NCI-H774 (cell line): ENCODE measurements around the gene RMND5A.
A peak's percentile ranks its signal among the peaks of the same experiment; 100 is the strongest.
"Not testable (repeated sequence)": the region's sequence is repeated elsewhere in the genome, so short reads cannot be mapped to it uniquely, and the experiment has no call there.

Source experiments
- DNase-seq: peaks from one replicate; lab custom pipeline; 2025; lab: John Stamatoyannopoulos, UW

Gene RMND5A

DNA sequence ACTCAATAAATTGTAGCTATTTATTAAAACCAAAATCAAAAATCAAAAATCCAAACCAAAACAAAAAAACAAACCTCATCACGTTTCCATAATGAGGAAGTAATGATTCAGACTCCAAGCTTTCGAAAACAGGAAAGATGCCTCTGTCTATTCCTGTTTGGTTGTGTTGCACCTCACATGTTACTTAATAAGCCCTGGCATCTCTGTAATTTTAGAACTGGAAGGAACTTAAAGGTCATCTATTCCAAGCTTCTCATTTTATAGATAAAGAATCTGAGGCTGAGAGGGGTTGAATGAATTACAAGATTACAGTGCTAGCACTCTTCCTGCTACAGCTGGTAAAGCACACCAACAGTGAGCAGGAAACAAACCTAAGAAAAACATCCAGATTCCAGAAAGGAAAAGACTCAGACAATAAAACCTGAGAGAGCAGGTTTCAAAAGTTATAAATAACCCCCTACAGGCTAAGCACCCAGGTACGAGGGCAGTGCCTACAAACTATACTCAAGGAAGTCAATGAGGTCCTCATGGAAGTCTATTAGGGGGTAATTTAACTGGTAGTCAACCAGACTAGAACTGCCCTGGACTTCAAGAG is 5.4 kb upstream of the RMND5A start:
- DNase-seq, result not testable (repeated sequence)

DNA sequence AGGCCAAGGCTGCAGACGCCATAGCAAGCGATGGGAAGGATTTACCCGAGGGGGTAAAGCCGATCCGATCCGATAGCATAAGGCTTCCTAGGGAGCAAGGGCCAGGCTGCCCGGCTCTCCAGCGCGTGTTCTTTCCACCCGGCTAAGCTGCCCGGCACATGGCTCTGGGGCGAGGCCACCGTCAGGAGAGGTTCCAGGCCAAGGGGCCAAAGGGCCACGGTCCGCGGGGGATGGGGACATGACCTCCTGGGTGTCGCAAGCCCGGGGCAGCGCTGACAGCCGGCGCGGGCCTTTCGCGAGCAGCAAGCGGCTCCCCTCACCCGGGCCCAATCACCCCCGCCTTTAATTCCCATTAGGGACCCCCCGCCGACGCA is 841 bp upstream of the RMND5A start:
- DNase-seq, result not testable (repeated sequence)

GRCh38 chr2:86720540-86721320 is 639 bp downstream of the RMND5A start:
- not testable (repeated sequence) for DNase-seq

GRCh38 chr2:86725706-86726105 is 5.6 kb downstream of the RMND5A start:
- DNase-seq, result not testable (repeated sequence)

DNA sequence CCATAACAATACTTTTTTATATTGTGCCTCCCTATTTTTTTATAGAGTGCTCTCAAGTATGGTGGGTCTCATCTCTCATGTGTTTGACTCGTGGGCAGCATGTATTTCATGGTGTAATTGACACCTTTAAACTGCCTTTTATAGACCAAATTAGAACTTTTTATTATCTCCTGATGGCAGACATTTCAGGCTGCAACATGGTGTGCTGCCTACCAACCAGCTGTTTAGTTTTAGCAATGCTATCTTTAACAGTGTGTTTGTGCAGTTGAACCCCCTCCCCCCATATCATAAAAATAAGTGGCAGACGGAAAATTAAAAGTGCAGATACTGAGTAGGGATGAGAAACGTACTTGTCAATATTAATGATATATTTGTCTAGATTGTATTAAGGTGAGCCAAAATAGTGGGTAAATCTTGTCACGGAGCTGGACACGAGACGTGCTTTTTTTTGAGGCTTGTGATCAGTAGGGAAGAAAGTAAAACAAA is 12.0 kb downstream of the RMND5A start:
- not testable (repeated sequence) for DNase-seq

- not testable (repeated sequence) for DNase-seq
Observed at GRCh38 chr2:86732837-86733236, 12.7 kb downstream of the RMND5A start.

GRCh38 chr2:86733528-86733927 is 13.4 kb downstream of the RMND5A start:
- not testable (repeated sequence) for DNase-seq

DNA sequence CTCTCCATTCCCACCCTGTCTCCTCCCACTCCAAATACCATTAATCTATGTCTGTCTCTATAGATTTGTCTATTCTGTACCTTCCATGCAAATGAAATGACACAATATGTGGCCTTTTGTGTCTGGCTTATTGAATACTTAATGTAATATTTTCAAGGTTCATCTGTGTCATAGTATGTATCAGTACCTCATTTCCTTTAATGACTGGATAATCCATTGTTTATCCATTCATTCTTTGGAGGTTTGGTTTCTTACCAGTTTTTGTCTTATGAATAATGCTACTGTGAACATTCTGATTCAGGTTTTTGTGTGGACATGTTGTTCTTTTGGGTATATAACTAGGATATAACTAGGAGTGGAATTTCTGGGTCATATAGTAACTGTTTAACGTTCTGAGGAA is 14.8 kb downstream of the RMND5A start:
- not testable (repeated sequence) for DNase-seq

DNA sequence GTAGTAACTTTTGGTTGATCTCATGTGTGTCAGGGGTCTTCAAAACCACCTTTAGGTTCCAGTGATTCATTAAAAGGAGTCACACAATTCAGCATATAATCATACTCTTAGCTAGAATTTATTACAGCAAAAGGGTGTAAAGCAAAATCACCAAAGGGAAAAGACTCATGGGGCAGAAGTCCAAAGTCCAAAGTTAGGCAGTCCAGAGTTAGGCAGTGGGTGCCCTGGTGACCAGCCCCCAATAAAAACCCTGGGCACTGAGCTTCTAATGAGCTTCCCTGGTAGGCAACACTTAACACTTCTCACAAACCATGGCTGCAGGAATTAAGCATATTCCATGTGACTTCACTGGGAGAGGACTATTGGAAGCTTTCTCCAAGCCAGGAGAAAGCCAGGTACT is 19.4 kb downstream of the RMND5A start:
- not testable (repeated sequence) for DNase-seq

DNA sequence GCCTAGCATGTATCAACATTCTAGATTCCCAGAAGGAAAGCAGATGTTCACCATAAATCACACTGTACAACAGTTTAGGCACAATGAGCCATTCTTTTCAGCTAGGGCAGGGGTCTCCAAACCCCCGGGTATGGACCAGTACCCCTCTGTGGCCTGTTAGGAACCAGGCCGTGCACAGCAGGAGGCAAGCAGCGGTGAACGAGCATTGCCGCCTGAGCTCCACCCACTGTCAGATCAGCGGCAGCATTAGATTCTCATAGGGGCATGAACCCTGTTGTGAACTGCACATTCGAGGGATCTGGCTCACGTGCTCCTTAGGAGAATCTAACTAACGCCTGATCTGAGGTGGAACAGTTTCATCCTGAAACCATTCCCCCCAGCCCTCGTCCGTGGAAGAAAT is 19.8 kb downstream of the RMND5A start:
- not testable (repeated sequence) for DNase-seq

DNA sequence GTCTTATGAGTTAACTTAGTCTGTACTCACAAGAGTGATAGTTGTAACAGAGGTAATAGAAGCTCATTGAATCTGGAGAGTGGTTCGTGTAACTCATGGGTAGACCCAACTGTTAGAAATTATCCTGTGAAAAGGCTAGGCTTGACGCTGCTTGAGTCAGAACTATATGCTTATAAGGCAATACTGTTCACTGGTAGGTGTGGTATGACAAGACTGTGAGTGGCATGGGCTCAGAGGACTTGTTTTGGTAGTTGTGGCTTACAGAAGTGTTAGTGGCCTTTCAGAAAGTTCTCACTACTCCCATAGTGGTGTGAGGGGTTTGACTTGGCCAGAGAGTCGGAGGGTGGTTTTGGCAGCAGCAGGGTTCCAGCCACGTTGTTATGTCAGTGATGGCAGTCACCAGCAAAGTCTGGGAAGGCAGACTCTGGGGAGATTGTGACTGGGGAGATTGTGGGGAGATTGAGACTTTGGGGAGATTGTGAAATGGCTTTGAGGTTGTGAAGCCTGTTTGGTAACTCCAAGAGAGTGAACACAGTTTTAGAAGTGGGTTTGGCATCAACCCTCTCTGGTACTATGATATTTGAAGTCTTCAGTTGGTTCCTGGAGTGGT is 21.9 kb downstream of the RMND5A start:
- DNase-seq, result not testable (repeated sequence)

DNA sequence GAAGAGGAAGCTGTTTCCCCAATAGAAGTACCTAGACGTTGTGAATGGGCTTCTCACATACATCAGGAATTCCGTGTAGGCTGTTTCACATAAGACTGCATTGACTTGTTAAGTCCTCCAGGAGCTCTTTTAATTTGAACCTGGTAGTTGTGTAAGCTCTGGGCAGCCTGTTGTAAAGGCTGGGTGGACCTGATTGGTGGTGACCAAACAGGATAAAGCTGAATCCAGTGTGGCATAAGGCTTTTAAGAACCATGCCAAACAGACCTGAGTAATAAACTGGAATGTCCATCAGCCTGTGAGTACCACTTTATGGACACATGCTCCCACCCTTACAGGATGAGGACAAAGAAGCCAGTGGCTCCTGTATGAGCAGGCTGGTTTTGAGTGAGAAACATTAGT is 24.1 kb downstream of the RMND5A start:
- DNase-seq, result no peak

DNA sequence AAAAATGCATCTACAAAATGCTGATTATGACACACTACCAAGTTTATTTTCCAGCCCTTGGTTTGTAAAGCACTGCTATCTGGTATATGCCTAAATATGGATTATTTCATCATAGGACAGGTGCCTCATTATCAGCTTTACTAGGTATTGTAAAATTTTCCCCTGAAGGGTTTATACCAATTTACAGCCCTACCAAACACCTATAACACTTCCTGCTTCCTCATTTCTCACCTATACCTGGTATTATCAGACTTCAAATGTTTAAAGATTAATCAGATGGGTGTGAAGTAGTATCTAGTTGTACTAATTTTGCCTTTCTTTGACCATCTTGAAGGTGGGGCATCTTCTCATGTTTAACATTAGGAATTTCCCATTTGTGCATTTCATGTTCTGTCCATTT is 26.8 kb downstream of the RMND5A start:
- no peak for DNase-seq

GRCh38 chr2:86747711-86748639 is 27.9 kb downstream of the RMND5A start:
- peak; percentile 2 for DNase-seq

DNA sequence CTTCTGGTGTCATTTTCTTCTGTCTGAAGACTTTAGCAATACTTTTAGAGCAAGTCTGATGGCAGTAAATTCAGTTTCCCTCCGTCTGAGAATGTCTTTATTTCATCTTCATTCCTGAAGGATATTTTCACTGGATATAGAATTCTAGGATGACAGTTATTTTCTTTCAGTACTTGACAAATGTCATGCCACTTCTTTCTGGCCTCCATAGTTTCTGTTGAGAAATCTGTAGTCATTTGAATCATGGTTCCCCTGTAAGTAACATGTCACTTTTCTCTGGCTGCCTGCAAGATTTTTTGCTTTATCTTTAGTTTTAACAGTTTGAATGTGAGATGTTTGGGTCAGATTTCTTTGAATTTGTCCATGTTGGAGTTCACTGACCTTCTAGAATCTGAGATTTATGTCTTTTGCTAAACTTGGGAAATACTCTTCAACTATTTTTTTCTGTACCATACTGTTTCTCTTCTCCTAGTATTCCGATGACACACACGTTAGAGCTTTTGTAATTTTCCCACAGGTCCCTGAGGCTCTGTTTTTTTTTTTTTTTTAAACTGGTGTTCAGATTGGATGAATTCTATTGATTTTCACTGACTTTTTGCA is 30.2 kb downstream of the RMND5A start:
- DNase-seq, result no peak

- DNase-seq, result no peak
Observed at GRCh38 chr2:86751778-86752177, 31.7 kb downstream of the RMND5A start.

- DNase-seq, result no peak
Observed at GRCh38 chr2:86752934-86753333, 32.8 kb downstream of the RMND5A start.

GRCh38 chr2:86753606-86754005 is 33.5 kb downstream of the RMND5A start:
- no peak for DNase-seq

- no peak for DNase-seq
Observed at GRCh38 chr2:86758405-86758804, 38.3 kb downstream of the RMND5A start.

GRCh38 chr2:86760371-86760770 is 40.3 kb downstream of the RMND5A start:
- DNase-seq, result no peak

DNA sequence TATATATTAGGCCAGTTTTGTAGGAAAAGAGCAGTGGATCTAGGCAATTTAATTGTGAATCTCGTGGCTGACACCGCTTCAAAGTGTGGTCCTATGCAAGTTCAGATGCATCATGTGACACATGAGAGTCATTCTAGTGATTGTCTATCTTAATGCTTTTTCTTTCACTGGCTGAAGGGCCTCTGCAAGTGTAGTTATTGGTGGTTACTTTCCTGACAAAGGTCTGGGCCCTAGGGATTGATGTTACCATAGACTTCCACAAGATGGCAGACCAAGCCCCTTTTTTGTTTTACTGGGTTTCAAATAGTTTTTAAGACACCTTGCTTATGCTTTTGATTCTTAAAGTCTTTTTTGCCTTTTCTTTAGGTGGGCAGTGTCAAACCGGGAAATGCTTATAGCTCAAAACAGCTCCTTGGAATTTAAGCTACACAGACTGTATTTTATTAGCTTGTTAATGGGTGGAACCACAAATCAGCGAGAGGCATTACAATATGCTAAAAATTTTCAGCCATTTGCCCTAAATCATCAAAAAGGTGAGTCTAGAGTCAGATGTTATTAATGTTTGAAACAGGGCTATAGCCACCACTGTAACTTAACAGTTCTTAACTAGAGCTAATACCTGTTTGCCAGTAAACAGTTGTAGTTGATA is 44.7 kb downstream of the RMND5A start:
- peak; percentile 9 for DNase-seq
